Measurements from ENCODE around the gene PARD6B.
"Not testable (repeated sequence)": the region's sequence is repeated elsewhere in the genome, so short reads cannot be mapped to it uniquely, and the experiment has no call there.

PARD6B gene

GRCh38 chr20:50703651-50704438, 27.5 kb upstream of the PARD6B start:
- DNase-seq (ENCODE audit: low spot score) = not testable (repeated sequence)

GRCh38 chr20:50704514-50704913, 26.9 kb upstream of the PARD6B start:
- DNase-seq (ENCODE audit: low spot score) = no peak

GRCh38 chr20:50704971-50705370, 26.4 kb upstream of the PARD6B start:
- no peak for DNase-seq (ENCODE audit: low spot score)

- no peak for DNase-seq (ENCODE audit: low spot score)
Measured at GRCh38 chr20:50708845-50709635, 22.3 kb upstream of the PARD6B start.

GRCh38 chr20:50709636-50709973, 21.8 kb upstream of the PARD6B start:
- no peak for DNase-seq (ENCODE audit: low spot score)

GRCh38 chr20:50710492-50711063, 20.8 kb upstream of the PARD6B start:
- no peak for DNase-seq (ENCODE audit: low spot score)

- DNase-seq (ENCODE audit: low spot score) = no peak
Measured at GRCh38 chr20:50711113-50711825, 20.1 kb upstream of the PARD6B start.

GRCh38 chr20:50712771-50713656, 18.4 kb upstream of the PARD6B start:
- DNase-seq (ENCODE audit: low spot score) = no peak

GRCh38 chr20:50713657-50714101, 17.7 kb upstream of the PARD6B start:
- DNase-seq (ENCODE audit: low spot score) = peak; percentile 54

GRCh38 chr20:50714426-50714825, 17.0 kb upstream of the PARD6B start:
- DNase-seq (ENCODE audit: low spot score) = not testable (repeated sequence)

GRCh38 chr20:50715694-50716093, 15.7 kb upstream of the PARD6B start:
- no peak for DNase-seq (ENCODE audit: low spot score)

GRCh38 chr20:50716518-50716917, 14.9 kb upstream of the PARD6B start:
- no peak for DNase-seq (ENCODE audit: low spot score)

- DNase-seq (ENCODE audit: low spot score) = no peak
Measured at GRCh38 chr20:50717312-50717711, 14.1 kb upstream of the PARD6B start.

- no peak for DNase-seq (ENCODE audit: low spot score)
Measured at GRCh38 chr20:50717974-50718761, 13.2 kb upstream of the PARD6B start.

- DNase-seq (ENCODE audit: low spot score) = no peak
Measured at GRCh38 chr20:50719328-50719727, 12.1 kb upstream of the PARD6B start.

- DNase-seq (ENCODE audit: low spot score) = no peak
Measured at GRCh38 chr20:50720026-50720425, 11.4 kb upstream of the PARD6B start.

- no peak for DNase-seq (ENCODE audit: low spot score)
Measured at GRCh38 chr20:50720582-50720981, 10.8 kb upstream of the PARD6B start.

- DNase-seq (ENCODE audit: low spot score) = no peak
Measured at GRCh38 chr20:50721881-50722281, 9.5 kb upstream of the PARD6B start.

- DNase-seq (ENCODE audit: low spot score) = no peak
Measured at GRCh38 chr20:50722424-50723155, 8.8 kb upstream of the PARD6B start.

- no peak for DNase-seq (ENCODE audit: low spot score)
Measured at GRCh38 chr20:50723672-50724071, 7.7 kb upstream of the PARD6B start.

Data from iPS-NIHi11 (cell line).